ENCODE measurements around the gene PCDHA12.

- TF ChIP-seq CTCF (IDR thresholded peaks at IDR 0.05) = no peak
- TF ChIP-seq POLR2A (IDR thresholded peaks at IDR 0.05) = no peak
- TF ChIP-seq POLR2AphosphoS5 (IDR thresholded peaks at IDR 0.05) = no peak
Measured at GRCh38 chr5:140828362-140828737, 46.8 kb upstream of the PCDHA12 start.
